Heart right ventricle (tissue), 16 donors: ENCODE results near the gene PLD4. TPM values are rescaled to one million over a fixed set of nuclear protein-coding genes. Genes with fewer than 3 reads are reported as not detected.
A peak's percentile ranks its signal among the peaks of the same experiment; 100 is the strongest.

Source experiments
- ATAC-seq, 8 donors: fragments of 200-7000 bp; cut with Tn5 transposase; one replicate each; pipeline ENCODE4 v1.9.1; 2020; ENCODE audit warnings: mild to moderate bottlenecking in 8 of 8, moderate library complexity in 8 of 8, moderate number of reproducible peaks in 1 of 8
- DNase-seq, 2 donors: peaks; one replicate each; pipeline ENCODE4 v3.0.0-alpha.2; 2020
- H3K27ac ChIP-seq, 10 donors: fragments of 200-600 bp; sonication (generic) in 2 of 10; one replicate each; pipeline versions ENCODE4 v1.5.0 to v1.8.0; 2020 to 2022; ENCODE audit warnings: mild to moderate bottlenecking in 3 of 10
- H3K27me3 ChIP-seq, 7 donors: fragments of 200-600 bp; one replicate each; pipeline ENCODE4 v1.8.0; 2021 to 2022; ENCODE audit warnings: mild to moderate bottlenecking in 2 of 7
- H3K36me3 ChIP-seq, 9 donors: fragments of 200-600 bp; sonication (generic) in 1 of 9; one replicate each; pipeline versions ENCODE4 v1.5.0 to v1.8.0; 2020 to 2022; ENCODE audit warnings: mild to moderate bottlenecking in 2 of 9
- H3K4me1 ChIP-seq, 9 donors: fragments of 200-600 bp; sonication (generic) in 1 of 9; one replicate each; pipeline versions ENCODE4 v1.5.0 to v1.8.0; 2020 to 2022; ENCODE audit warnings: mild to moderate bottlenecking in 4 of 9
- H3K4me3 ChIP-seq, 10 donors: fragments of 200-600 bp; sonication (generic) in 2 of 10; one replicate each; pipeline versions ENCODE4 v1.5.0 to v1.8.0; 2020 to 2022; ENCODE audit warnings: mild to moderate bottlenecking in 7 of 10, moderate library complexity in 2 of 10
- H3K9me3 ChIP-seq, 11 donors: fragments of 200-600 bp in 10 of 11; sonication (generic) in 2 of 11; one replicate each; pipeline versions ENCODE4 v1.5.0 to v1.8.0; 2013 to 2022; ENCODE audit warnings: mild to moderate bottlenecking in 2 of 11, control low read depth in 1 of 11, moderate library complexity in 1 of 11
- WGBS, 2 donors: extraction: QIAGEN DNeasy Blood & Tissue Kit; methylation state at CpG; one replicate each; pipeline ENCODE4 v1.1.7; 2013; ENCODE audit warnings: inconsistent platforms in 1 of 2; 5-methylcytosine and 5-hydroxymethylcytosine counted together
- intact Hi-C, 10 donors: fragments of 100-400 bp; cut with DNase I; formaldehyde crosslinking; loops; one replicate each; pipeline versions ENCODE4 v1.11.1 to v1.14.2; 2022
- polyA plus RNA-seq, 2 donors: library from polyadenylated mRNA; stranded (reverse); fragments of 200-250 nt; gene quantifications; one replicate each; pipeline ENCODE4 v1.2.3, GENCODE V29; 2013
- total RNA-seq, 10 donors: library from RNA; stranded (reverse); fragmentation: NEBNext Ultra II Directional in 3 of 10; extraction: Animal tissue kit (Norgen Biotek cat#: 25700) in 3 of 10; gene quantifications; one replicate each; pipeline versions ENCODE4 v1.2.1 to v1.2.4, GENCODE V29; 2021 to 2023
- TF ChIP-seq, protein P1 (sequence below), 9 donors: fragments of 200-600 bp; sonication (generic) in 2 of 9; IDR thresholded peaks; one replicate each; pipeline versions ENCODE4 v1.5.0 to v1.8.0; 2021 to 2022; ENCODE audit warnings: antibody characterized with exemption in 9 of 9, mild to moderate bottlenecking in 5 of 9, moderate library complexity in 1 of 9
- donor health status: Arrhythmogenic right ventricular cardiomyopathy.
- donor health status: ischemic (EF 13 %, LVEDD 7.1; RV severe dilation, severe dysfunction).
- donor health status: healthy with polysubstance abuse.
- donor health status: DM: no; HTN: yes; CAD: no.
- donor health status: DM: no; HTN: no; CAD: no.
- donor health status: ischemic (EF 25% LVEDD 6.9; RV normal size, moderate dysfunction).
- donor health status: ischemic (EF 25% LVEDD 5.7; RV mildly dilated, moderate dysfunction).
- donor health status: healthy.
- donor health status: DM: yes; HTN: yes; CAD: no.
- donor health status: Ischemic cardiomyopathy.
- donor health status: ischemic (EF 35%, LVEDD 5.7; RV mildly dilated, moderate dysfunction).
- donor health status: nonischemic (EF 11% LVEDD 7.7; RV severe dilation, severe dysfunction).
- donor health status: DM: yes; HTN: yes; CAD: no.
- donor health status: PGD.
- donor health status: ischemic (EF 29% LVEDD 5.4; RV normal size, mild dysfunction).
- donor health status: nonischemic (EF 23%, LVEDD 6.1; RV moderate dilation, normal function).

Gene PLD4
- total and polyA plus RNA-seq, 12 donors, result 0.07 to 0.91 (median 0.47) TPM; not detected in 1

GRCh38 chr14:104980611-104981531 is 56.2 kb downstream of the PLD4 start:
- intact Hi-C loops, result loop anchor here in 1 of 10 donors (5.0 kb wide), 1 partner anchor 41 kb away; the partner anchor contains the start of gene CDCA4
- peaks cover under 1 to 43% (median 28%) of the 10 kb centered on the region in 9 donors for H3K4me1 ChIP-seq
- WGBS, 2 donors, result 90 to 95% methylated on average over 22 of the region's 22 CpGs
- ATAC-seq (no peak), DNase-seq (no peak)
- H3K27ac ChIP-seq, result peak overlapping the region in 2 of 10 donors; percentile 22 to 51
- TF ChIP-seq, protein P1, sequence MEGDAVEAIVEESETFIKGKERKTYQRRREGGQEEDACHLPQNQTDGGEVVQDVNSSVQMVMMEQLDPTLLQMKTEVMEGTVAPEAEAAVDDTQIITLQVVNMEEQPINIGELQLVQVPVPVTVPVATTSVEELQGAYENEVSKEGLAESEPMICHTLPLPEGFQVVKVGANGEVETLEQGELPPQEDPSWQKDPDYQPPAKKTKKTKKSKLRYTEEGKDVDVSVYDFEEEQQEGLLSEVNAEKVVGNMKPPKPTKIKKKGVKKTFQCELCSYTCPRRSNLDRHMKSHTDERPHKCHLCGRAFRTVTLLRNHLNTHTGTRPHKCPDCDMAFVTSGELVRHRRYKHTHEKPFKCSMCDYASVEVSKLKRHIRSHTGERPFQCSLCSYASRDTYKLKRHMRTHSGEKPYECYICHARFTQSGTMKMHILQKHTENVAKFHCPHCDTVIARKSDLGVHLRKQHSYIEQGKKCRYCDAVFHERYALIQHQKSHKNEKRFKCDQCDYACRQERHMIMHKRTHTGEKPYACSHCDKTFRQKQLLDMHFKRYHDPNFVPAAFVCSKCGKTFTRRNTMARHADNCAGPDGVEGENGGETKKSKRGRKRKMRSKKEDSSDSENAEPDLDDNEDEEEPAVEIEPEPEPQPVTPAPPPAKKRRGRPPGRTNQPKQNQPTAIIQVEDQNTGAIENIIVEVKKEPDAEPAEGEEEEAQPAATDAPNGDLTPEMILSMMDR (IDR thresholded peaks at IDR 0.05), result no peak
- H3K4me3 ChIP-seq, result no peak overlapping the region
- peaks cover 0 to 28% (median 4%) of the 10 kb centered on the region in 7 donors for H3K27me3 ChIP-seq
- no peaks in the 10 kb centered on the region for H3K36me3 ChIP-seq
- no peaks in the 10 kb centered on the region for H3K9me3 ChIP-seq

- WGBS, 2 donors, result 85% methylated on average over 17 of the region's 17 CpGs
- H3K36me3 ChIP-seq, result no peaks in the 10 kb centered on the region
- H3K27ac ChIP-seq, result no peak overlapping the region
- intact Hi-C loops, result loop anchor here in 1 of 10 donors (5.0 kb wide), 1 partner anchor 40 kb away; the partner anchor contains the start of gene CDCA4
- TF ChIP-seq, protein P1 (IDR thresholded peaks at IDR 0.05), result no peak
- DNase-seq (no peak), ATAC-seq (no peak)
- no peaks in the 10 kb centered on the region for H3K9me3 ChIP-seq
- no peak overlapping the region for H3K4me3 ChIP-seq
- H3K4me1 ChIP-seq, result peaks cover 0 to 43% (median 27%) of the 10 kb centered on the region in 9 donors
- H3K27me3 ChIP-seq, result peaks cover 0 to 21% (median 2%) of the 10 kb centered on the region in 7 donors
Observed at GRCh38 chr14:104981699-104982541, 57.2 kb downstream of the PLD4 start.

DNA sequence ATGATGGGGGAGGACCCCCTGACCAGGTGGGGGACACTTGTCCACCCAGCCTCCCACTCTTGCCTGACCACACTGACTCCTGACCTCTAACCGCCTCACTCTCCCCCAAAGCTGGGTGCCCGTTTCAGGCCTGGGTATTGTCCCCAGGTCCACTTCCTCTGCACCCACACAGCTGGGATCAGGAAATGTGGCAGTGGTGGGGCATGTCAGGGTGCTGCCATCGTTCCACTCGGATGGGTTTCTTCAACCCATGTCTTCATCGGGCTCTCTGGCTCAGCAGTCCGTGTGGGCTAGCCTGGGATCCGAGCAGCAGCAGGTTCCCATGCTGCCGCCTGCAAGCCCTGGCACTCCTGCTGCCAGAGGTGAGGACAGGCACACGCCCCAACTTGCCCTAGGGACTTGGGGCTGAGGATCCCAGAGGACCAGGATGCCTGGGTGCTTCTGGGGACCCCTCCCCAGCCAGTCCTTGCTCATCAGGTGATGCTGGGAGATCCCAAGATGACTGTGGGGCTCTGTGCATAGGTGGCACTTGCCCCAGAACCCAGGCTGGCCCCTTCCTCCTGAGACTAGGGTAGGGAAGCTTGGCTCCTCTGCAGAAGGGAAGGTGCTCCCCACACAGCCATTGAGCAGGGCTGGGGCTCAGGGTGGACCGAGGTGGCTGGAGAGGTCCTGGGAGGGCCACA is 58.0 kb downstream of the PLD4 start:
- H3K9me3 ChIP-seq, result no peaks in the 10 kb centered on the region
- no peak for ATAC-seq
- H3K27ac ChIP-seq, result no peak overlapping the region
- intact Hi-C loops, result loop anchor here in 1 of 10 donors (5.0 kb wide), 1 partner anchor 40 kb away; the partner anchor contains the start of gene CDCA4
- H3K36me3 ChIP-seq, result no peaks in the 10 kb centered on the region
- peaks cover 0 to 40% (median 20%) of the 10 kb centered on the region in 9 donors for H3K4me1 ChIP-seq
- WGBS, 2 donors, result 82 to 84% methylated on average over 10 of the region's 10 CpGs
- no peak for DNase-seq
- H3K27me3 ChIP-seq, result peaks cover 0 to 14% (median 0%) of the 10 kb centered on the region in 7 donors
- no peak overlapping the region for H3K4me3 ChIP-seq
- TF ChIP-seq, protein P1 (IDR thresholded peaks at IDR 0.05), result no peak

Other genes with a start within 250 kb of the PLD4 start
- gene INF2, start 235.3 kb upstream of the PLD4 start, total RNA-seq, result 10 to 100 TPM; 22.5 to 40.1 (median 27.7) TPM
- 10 to 100 TPM; 27.0 to 73.8 TPM for gene INF2, start 235.3 kb upstream of the PLD4 start, polyA plus RNA-seq
- 100 to 1,000 TPM; 159 to 295 (median 195) TPM for gene ADSS1, start 200.7 kb upstream of the PLD4 start, total RNA-seq
- 100 to 1,000 TPM in 1 of 2 donors, 10 to 100 TPM in 1; 74.6 to 220 TPM for gene ADSS1, start 200.7 kb upstream of the PLD4 start, polyA plus RNA-seq
- 10 to 100 TPM; 43.3 to 69.6 (median 50.8) TPM for gene SIVA1, start 171.7 kb upstream of the PLD4 start, total RNA-seq
- 100 to 1,000 TPM in 1 of 2 donors, 10 to 100 TPM in 1; 78.6 to 203 TPM for gene SIVA1, start 171.7 kb upstream of the PLD4 start, polyA plus RNA-seq
- gene AKT1, start 129.1 kb upstream of the PLD4 start, total RNA-seq, result 100 to 1,000 TPM in 9 of 10 donors, 10 to 100 TPM in 1; 98.1 to 152 (median 141) TPM
- 100 to 1,000 TPM in 1 of 2 donors, 10 to 100 TPM in 1; 95.7 to 112 TPM for gene AKT1, start 129.1 kb upstream of the PLD4 start, polyA plus RNA-seq
- gene ZBTB42, start 123.8 kb upstream of the PLD4 start, total RNA-seq, result 1 to 10 TPM; 4.3 to 9.2 (median 6.9) TPM
- 1 to 10 TPM; 1.8 to 5.9 TPM for gene ZBTB42, start 123.8 kb upstream of the PLD4 start, polyA plus RNA-seq
- 10 to 100 TPM in 9 of 10 donors, 1 to 10 TPM in 1; 8.3 to 13.6 (median 12.3) TPM for gene CEP170B, start 59.6 kb upstream of the PLD4 start, total RNA-seq
- gene CEP170B, start 59.6 kb upstream of the PLD4 start, polyA plus RNA-seq, result 1 to 10 TPM; 6.8 to 9.1 TPM
- gene AHNAK2, start 53.5 kb downstream of the PLD4 start, total RNA-seq, result 10 to 100 TPM in 1 of 10 donors, 1 to 10 TPM in 9; 1.1 to 29.5 (median 2.6) TPM
- 1 to 10 TPM; 3.5 to 4.0 TPM for gene AHNAK2, start 53.5 kb downstream of the PLD4 start, polyA plus RNA-seq
- 1 to 10 TPM; 1.2 to 3.1 (median 2.4) TPM for gene CLBA1, start 60.9 kb downstream of the PLD4 start, total RNA-seq
- 1 to 10 TPM; 2.9 to 3.5 TPM for gene CLBA1, start 60.9 kb downstream of the PLD4 start, polyA plus RNA-seq
- 1 to 10 TPM; 1.5 to 6.4 (median 2.0) TPM for gene CDCA4, start 96.2 kb downstream of the PLD4 start, total RNA-seq
- gene CDCA4, start 96.2 kb downstream of the PLD4 start, polyA plus RNA-seq, result 1 to 10 TPM; 2.7 to 3.2 TPM
- gene GPR132, start 140.6 kb downstream of the PLD4 start, total RNA-seq, result 1 to 10 TPM in 2 of 10 donors, under 1 TPM in 8; 0.19 to 4.1 (median 0.82) TPM
- gene GPR132, start 140.6 kb downstream of the PLD4 start, polyA plus RNA-seq, result under 1 TPM; 0.35 to 0.88 TPM
- gene JAG2, start 243.9 kb downstream of the PLD4 start, total RNA-seq, result 10 to 100 TPM; 18.5 to 42.4 (median 26.3) TPM
- 10 to 100 TPM; 23.7 to 45.5 TPM for gene JAG2, start 243.9 kb downstream of the PLD4 start, polyA plus RNA-seq